ENCODE results near the gene STK39.
"Not testable (repeated sequence)": the region's sequence is repeated elsewhere in the genome, so short reads cannot be mapped to it uniquely, and the experiment has no call there.

Gene STK39

DNA sequence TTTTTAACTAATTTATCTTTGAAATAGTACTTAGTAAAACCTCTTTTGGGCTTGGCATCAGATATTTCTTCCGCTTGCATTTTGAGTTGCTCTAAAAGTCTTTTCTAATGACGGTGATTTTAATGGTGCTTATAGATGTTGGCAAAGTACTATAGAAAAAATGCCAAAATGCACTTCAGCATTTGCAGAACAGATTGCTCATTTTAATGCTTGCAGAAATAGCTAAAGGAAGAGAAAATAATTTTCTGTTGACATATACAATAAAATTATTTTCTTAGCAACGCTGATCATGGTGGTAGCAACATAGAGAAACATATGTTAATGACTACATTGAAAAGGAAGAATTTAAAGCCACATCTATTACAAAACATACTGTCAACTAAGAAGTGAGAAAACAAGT, 170.7 kb downstream of the STK39 start:
- no peak for DNase-seq

DNA sequence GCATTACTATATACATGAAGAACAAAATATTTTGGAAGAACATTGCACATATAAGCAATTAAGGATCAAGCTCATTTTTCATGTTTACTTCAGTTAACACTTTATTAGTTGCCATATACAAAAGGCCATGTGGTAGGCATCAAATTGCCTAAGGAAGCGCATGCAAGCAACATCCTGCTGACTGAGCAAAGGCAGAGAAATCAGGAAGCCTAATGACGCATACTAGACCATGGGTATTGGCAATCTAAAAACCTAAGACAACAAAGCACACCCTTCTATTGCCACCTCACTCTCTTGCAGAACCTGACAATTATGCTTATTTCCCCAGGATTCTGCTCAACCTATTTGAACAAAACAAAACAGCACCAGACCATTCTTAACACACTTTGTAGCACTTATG, 171.9 kb downstream of the STK39 start:
- no peak for DNase-seq

DNA sequence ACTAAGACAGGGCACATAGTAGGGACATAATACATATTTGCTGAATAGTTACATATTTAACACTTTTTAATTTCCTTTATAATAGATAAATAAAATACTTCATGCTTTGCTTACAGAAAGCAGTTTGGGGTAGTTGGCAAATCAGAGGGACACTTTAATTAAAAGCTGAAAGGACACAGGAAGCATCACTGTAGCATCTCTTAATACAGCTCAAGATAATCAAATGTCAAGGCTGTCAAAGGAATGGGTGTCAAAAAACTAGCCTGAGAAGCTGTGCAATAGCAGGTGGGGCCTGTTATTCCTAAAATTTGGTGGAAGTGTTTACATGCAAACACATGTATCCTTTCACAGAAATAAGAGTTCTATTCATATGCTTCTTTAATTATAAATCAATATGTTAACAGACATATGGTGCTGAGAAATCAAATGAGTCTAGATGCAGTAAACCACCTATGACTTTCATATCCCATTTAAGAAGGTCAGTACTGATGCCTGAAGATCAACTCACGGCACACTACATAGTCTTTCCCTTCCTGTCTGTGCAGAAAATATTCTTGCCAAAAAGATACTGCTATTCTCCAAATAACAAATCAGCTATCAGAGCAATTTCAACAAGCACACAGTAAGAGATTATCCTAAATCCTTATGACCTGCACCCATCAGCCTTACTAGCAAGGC, 174.6 kb downstream of the STK39 start:
- no peak for DNase-seq

DNA sequence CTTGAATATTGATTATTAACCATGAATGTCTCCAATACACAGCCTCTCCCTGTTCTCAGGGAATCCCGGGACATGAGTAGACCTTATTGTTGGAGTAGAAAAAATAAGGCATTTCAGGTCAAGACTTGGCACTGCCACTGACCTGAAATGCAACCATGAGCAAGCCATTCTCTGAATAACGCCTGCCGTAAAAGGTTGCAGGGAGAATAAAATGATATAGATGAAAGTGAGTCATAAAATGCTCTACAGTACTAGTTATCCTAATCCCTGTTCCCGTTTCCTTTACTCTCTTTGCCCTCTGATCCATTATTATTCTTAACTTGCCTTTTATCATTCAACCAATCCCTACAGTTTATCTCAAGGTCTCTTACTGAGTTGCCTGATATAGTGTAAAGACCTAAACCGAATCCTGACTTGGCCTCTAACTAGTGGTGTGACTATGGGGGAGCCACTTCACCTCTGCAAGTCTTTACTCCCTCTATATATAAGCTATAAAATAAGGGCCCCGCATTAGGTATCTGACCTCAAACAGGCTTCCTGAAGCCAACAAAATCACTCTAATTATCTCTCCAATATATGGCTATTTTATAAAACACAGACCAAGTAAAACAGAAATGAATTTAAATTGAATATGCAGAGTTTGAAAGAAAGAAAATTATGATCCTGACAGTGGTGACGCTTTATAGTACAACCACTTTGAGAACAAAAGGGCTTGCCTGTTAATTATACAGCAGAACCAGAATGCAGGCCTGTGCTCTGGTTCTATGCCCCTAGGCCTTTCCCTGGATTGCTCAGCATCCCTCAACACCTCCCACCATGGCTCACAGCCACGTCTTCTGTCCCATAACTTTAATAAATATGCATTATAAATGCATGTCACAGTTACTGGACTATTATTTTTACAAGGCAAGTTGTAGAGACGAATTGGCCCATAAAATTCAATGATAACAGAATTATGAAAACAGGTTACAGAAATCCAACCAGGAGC, 183.1 kb downstream of the STK39 start:
- DNase-seq = no peak

DNA sequence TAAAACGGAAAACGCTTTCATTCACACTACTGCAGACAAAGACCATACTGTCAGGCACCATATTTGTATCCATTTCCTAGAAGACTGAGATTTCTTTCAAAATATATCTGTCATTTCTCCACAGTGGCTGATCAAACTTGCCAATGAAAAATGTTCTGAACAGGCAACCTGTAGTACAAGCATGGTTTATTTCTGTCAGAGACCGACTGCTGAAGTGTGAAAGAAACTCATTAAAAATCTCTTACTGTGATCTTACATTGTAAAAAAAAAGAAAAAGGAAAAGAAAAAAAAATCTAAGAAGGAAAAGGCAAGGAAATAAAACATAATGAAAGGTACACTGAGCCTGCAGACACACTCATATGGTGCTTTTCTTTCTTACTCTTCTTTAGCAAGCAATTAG, 184.5 kb downstream of the STK39 start:
- DNase-seq = no peak

DNA sequence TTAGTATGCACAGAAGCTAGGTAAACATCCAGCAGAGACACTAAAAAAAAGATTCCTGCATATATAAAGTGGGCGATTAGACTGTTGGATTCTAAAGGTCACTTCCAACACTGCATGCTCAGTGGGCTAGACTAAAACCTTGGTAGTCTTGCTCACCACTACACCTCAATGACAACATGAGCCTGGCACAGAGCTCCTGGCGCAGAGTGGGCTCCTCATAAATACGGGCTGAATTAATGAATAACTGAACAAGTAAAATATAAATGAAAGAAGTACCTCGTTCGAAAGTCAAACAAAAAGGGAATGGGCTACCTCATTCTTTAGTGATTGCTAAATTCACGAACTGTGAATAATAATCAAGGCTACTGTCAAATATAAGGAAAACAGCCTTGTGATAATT, 185.3 kb downstream of the STK39 start:
- no peak for DNase-seq

DNA sequence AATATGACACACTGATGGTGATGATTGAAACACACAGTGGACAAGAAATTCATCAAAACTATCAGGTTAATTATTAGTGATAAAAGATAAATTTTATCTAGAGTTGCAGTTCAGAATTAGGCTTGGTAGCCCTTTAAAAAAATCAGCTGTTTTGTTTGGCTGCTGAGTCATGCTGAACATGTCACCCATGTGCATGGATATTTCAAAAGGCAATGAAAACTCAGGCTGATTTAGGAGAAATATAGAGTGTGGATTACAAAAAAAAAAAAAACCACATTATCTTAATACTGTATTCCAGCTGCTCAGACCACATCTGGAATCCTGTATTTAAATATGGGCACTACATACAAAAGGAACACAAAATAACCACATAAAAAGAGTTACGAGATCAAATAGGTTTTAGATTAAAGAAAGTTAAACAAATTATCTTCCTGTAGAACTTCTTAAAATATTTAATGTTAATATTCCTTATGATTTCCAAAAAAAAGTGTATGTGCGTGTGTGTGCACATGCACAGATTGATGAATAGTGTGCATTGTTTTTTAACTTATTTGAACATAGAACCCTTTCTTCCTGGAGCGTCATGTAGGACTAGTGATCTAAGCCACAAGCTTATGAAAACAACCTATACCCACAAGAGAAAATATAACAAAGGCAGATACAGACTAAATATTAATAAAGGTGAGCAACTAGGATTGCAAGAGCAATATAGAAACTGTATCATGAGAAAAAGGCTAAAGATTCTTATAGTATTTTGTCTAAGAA, 186.2 kb downstream of the STK39 start:
- no peak for DNase-seq

DNA sequence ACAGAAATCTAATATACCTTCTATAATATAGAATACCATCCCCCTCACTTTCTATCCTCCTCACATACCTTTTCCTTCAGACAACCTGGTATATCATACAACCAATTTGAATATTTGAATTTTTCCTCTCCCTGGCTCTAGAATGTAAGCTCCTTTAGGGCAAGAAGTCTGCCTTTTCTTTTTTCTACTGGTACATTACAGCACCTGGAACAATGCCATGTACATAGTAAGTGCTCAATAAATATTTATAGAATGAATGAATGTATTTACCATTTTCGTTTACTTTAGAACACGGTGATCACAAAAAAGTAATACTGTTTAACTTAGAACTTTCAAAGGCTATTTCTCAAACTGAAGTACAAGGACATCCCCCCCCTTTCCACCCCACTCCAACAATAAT, 187.6 kb downstream of the STK39 start:
- no peak for DNase-seq

DNA sequence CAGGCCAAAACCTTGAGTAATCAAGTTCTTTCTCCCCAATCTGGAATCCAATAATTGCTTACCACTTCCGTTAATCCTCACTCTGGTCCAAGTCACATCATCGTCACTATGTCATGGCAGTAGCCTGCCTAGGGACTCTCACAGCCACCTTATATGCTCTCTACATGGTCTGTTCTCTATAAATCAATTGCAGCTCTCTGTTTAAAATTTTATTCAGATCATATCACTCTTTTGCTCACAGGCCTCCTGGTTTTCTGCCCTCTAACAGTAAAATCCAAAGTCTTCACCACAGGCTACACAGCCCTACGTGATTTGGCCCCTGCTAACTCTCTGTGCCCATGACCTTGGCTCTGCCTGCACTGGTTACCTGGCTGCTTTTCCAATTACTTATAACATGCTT, 188.7 kb downstream of the STK39 start:
- no peak for DNase-seq

DNA sequence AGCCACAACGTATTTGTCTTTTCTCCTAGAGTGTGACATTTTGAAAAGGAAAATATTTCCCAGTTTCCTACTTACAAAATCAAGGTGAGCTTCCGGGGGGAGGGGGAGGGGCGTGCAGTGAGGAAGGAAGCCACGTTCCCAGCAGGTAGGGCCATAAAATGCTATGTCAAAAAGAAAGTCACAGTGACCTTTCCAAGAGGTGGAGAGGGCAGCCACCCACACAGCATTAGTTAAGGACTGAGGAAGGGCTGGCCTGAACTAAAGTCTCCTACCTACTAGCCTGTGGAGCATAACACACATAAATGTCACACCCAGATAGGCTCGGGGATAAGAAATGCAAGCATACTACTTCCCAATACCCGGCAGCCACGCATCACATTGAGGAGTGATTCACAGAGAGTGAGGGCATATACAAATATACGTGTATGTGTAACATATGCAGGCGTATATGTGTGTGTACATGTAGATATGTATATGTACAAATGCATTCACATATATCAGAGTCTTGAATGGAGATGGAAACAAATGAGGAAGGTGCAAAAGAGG, 191.1 kb downstream of the STK39 start:
- no peak for DNase-seq

DNA sequence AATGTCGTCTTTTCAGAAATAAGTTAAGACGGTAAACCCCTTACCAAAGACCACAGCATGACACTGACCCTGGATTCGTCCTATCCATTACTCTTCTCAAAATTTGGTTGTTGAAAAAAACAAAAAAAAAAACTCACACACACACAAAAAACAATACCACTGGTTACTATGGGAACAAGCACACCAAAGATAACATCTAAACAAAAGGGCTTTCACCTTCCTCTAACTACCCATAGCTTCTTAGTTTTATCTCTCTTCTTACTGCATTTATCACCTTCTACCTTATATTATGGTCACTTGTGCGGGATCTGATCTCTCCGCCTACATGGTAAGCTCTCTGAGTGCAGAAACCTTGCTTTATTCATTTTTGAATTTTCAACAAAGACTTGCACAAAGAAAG, 192.7 kb downstream of the STK39 start:
- no peak for DNase-seq

DNA sequence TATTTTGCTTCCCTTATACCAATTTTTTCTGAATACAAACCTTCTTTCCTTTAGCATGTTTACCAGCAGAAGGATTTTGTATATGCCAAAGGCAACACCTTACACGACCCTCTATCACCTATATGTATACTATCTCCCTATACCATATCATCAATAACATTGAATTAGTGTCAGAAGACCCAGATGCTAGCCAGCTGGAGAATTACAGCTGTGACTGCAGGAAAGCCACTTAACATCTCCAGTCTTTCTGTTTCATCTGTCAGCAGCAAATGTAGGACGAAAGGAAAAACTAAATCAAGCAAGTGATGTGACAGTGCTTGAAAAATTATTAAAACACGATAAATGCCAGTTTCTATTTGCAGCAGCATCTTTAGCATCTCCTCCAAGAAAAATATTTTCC, 193.7 kb downstream of the STK39 start:
- DNase-seq = no peak

DNA sequence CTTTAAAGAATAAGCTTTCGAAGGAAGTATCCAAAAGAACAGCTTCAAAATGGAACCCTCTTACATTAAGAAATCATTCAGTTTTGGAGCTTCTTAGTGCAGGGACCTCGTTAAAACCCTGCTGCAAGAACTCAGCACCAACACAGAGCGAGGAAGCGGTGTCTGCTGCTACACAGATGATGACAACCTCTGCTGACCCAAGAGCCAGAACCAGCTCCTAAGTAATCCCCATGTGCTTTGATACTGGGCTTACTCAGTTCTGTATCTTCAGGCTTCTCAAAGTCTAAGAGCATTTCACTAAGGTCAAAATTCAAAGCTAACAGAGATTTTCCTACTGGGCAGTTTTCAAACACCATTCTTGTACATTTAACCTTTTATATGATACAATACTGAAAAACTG, 194.6 kb downstream of the STK39 start:
- DNase-seq = no peak

DNA sequence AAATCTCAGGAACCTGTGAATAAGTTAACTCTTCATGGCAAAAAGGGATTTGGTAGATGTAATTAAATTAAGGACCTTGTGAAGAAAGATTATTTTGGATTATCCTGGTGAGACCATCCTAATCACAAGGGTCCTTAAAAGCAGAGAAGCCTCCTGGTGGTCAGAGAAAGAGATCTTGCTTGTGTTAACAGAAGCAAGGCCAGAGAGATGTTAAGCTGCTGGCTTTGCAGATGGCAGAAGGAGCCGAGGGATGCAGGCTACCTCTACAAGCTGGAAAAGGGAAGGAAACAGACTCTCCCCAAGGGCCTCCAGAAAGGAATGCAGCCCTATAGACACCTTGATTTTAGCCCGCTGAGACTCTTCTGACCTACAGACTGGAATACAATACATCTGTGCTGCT, 197.0 kb downstream of the STK39 start:
- DNase-seq = no peak

DNA sequence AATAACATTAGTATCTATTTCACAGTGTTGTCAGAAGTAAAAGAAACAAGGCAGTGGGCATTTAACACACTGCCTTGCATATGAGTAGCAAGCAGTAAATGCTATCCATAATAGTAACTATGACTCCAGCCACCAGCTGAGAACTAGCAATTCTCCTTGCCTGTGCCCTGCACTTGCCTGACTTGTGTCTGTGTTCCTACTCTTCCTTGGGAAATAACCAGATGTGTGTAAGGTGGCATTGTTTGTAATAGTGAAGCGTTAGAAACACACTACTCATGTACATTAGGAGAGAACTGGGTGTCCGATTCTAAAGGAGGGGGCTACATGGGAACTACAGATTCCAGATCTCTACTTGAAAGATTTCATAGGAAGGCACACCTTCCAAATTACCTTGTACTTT, 197.8 kb downstream of the STK39 start:
- no peak for DNase-seq

DNA sequence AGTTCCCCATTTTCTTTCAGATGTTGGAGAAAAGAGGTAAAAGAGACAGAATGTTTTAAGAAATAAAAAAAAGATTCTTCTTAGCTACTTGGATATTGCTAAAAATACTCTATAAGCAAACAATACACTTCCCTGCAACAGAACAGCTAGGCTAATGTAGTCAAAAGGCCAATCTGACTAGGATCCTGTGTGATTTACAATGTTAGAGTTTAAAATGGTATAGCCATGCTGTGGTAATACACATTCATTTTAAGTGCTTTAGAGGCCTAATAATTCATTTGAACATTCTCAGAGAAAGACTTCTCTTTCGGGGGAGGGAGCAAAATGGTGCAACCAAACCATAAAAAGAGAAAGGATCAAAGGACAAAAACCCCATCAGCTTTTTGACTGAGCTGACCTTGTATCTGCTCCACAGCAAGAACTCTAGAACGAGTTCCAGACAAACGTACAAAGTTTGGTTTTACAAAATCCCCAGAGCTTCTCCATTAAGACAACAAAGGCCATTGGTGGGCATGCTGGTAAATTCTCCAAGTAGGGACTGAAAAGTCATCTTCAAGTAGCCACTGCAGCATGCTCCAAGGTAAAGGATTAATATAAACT, 200.2 kb downstream of the STK39 start:
- DNase-seq = no peak

DNA sequence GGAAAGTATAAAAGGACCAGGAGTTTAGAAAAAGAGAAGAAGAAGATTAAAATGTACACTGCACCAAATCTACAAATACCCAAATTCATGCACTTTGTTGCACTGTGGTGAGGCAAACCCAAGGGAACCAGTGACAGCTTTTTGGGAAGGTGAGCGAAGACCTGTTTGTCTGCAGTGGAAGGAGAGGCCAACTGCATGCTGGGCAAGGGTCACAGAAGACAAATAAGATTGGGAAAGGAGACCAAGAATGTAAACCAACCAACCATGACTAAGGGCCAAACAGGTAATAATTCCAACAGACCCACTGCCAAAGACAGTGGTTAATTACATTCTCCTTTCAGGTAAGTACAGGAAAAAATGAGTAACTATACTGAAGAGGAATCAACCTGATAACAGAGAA, 202.8 kb downstream of the STK39 start:
- no peak for DNase-seq

DNA sequence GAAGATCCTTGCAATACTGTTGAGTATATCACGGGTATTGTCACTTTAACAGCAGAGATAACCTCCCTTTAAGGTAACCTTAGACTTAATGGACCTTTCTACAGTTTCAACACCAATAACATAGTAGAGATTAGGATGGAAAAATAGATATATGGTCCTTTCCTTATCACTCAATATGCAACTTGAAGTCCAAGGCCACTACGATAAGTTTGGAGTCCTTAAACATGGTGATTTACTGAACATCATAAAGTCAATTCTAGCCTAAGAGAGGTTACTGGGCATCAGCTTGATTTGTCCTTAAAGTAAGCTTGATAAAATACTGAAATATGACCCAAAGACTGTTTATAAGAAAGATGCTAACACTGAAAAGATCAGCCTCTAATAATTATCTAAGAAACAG, 203.2 kb downstream of the STK39 start:
- DNase-seq = no peak

DNA sequence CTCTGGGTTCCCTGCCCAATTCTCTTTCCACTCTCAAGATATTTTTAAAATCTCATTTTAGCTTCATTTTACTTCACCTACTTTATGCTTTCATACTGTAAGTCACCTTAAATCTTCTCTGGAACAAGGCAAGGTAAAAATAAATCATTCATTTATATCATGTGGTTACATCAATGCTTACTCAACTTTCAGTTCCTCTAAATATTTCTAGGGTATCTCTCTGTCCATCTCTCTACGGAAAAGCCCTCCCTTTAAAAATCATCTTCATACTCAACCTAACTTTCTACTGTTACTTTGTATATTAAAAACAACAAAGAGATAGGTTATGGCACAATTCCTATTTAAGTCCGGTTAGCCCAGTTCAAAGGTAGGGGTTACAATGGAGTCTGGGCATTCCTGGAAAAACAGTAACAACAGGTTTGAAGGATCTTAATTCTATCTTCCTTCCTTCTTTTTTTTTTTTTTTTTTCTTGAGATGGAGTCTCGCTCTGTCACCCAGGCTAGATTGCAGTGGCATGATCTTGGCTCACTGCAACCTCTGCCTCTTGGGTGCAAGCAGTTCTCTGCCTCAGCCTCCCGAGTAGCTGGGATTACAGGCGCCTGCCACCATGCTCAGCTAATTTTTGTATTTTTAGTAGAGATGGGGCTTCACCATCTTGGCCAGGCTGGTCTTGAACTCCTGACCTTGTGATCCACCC, 205.1 kb downstream of the STK39 start:
- DNase-seq = not testable (repeated sequence)

DNA sequence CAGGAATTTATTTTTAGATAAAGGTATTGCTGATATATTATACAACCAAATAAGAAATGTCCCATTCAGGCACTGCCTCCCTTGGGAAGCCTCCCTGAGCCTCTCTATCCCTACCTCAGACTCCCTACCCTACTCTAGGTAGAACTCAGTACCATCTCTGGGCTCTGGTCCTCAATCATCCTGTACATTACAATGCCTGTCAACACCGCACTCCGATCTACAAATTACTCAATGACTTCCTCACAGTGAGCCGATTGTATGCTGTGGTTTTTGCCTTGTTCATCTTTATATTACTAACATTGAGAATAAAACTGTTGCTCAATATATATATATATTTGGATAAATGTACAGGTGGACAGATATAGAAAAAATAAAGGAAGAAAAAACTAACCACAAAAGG, 207.5 kb downstream of the STK39 start:
- DNase-seq = no peak

DNA sequence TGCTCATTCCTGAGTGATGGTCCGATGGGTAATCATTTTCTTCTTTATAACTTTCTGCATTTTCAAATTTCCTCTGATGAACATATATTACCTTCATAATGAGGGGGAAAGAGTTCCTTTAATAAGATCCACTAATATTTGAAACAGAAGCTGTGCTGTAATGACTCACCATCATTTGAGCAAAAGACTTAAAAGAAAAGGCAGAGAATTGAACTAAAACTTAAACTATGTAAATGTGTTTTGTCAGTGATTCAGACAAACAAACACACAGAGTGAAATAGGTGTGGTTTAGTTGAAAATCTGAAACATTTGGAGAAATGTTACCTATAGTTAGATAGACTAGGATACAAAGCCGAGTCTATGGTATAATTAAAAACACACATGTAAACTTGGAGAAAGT, 209.6 kb downstream of the STK39 start:
- no peak for DNase-seq

DNA sequence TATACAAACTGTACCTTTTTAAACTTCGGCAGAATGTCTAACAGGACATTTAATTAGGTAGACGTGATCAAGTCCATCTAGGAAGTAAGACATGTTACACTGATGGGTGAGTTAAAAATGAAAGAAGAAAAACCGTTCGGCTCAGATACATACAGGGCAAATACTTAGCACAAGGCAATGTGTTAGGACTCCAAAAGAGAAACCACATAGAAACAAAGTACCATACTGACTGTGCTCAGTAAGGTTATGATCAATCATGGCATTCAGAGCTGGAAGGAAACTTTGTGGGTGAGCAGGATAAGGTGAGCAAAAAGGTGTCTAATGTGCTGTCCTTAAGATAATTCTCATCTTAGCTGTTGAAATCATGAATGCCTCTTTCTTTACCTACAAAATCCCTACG, 211.9 kb downstream of the STK39 start:
- no peak for DNase-seq
